Activated CD4-positive, alpha-beta T cell treated with anti-CD3 and anti-CD28 coated beads for 36 hours (primary cell): ENCODE measurements around the gene CMIP. TPM values are rescaled to one million over a fixed set of nuclear protein-coding genes. Genes with fewer than 3 reads are reported as not detected.
A peak's percentile ranks its signal among the peaks of the same experiment; 100 is the strongest.
"Not testable (repeated sequence)": the region's sequence is repeated elsewhere in the genome, so short reads cannot be mapped to it uniquely, and the experiment has no call there.

Experiments used
- ATAC-seq: fragments of 200-7000 bp; cut with Tn5 transposase; one replicate; pipeline ENCODE4 v1.10.0; 2021; ENCODE audit warnings: mild to moderate bottlenecking, moderate library complexity
- CTCF ChIA-PET: fragments of 350-600 bp; sonication (Branson Sonifier 250); formaldehyde crosslinking; loops from one replicate; lab custom pipeline; 2021; ENCODE audit warnings: antibody characterized with exemption; lab: Charles Lee
- POLR2A ChIA-PET: fragments of 350-600 bp; sonication (Branson Sonifier 250); formaldehyde crosslinking; loops from one replicate; lab custom pipeline; 2021; ENCODE audit warnings: antibody characterized with exemption, inconsistent platforms; lab: Charles Lee
- DNase-seq: peaks from one replicate; pipeline ENCODE4 v3.0.0-alpha.2; 2020
- H3K27ac Mint-ChIP-seq: one replicate; pipeline ENCODE4 v1.8.0; 2021; ENCODE audit warnings: mixed read lengths
- H3K27me3 Mint-ChIP-seq: one replicate; pipeline ENCODE4 v1.8.0; 2021; ENCODE audit warnings: mixed read lengths
- H3K36me3 Mint-ChIP-seq: one replicate; pipeline ENCODE4 v1.8.0; 2021; ENCODE audit warnings: low read depth, mixed read lengths
- H3K4me1 Mint-ChIP-seq: one replicate; pipeline ENCODE4 v1.8.0; 2021; ENCODE audit warnings: mixed read lengths
- H3K4me3 Mint-ChIP-seq: one replicate; pipeline ENCODE4 v1.8.0; 2021; ENCODE audit warnings: mild to moderate bottlenecking, moderate library complexity, mixed read lengths
- H3K9me3 Mint-ChIP-seq: one replicate; pipeline ENCODE4 v1.8.0; 2021; ENCODE audit warnings: low read depth, mixed read lengths
- intact Hi-C, 2 experiments: fragments of 100-400 bp; cut with DNase I in 1 of 2; cut with micrococcal nuclease in 1 of 2; formaldehyde crosslinking; loops; one replicate each; pipeline versions ENCODE4 v1.14.2 to v1.15.1; 2022 to 2024; cut with DNase I, micrococcal nuclease
- total RNA-seq, 2 experiments: library from RNA; stranded (reverse); gene quantifications; one replicate each; pipeline ENCODE4 v1.2.3, GENCODE V29; 2021

CMIP gene
- 10 to 100 TPM; 39.1 to 40.3 TPM for total RNA-seq

- H3K27me3 Mint-ChIP-seq = no peaks in the 10 kb centered on the region
- peak; percentile 89 for DNase-seq
- peak within 1 kb of the TSS; percentile 93 for H3K27ac Mint-ChIP-seq
- peak; percentile 73 for ATAC-seq
- ChIA-PET CTCF (no interaction called here), POLR2A (no interaction called here)
- intact Hi-C loops = loop anchor here (1.0 to 5.0 kb wide), 10 partner anchors 124 to 1842 kb away; partner anchors contain the start of genes GAN (in 2 of the 2), C16orf46 (in 1 of the 2), CENPN (in 1 of the 2) and CMC2 (in 1 of the 2)
- H3K9me3 Mint-ChIP-seq = no peaks in the 10 kb centered on the region
- peak within 1 kb of the TSS; percentile 96 for H3K4me3 Mint-ChIP-seq
- H3K4me1 Mint-ChIP-seq = peaks cover 34% of the 10 kb centered on the region
- peaks cover 5% of the 10 kb centered on the region for H3K36me3 Mint-ChIP-seq
Measured at GRCh38 chr16:81444448-81445121, at the start of gene CMIP. CMIP (plus strand) TSS chr16:81444808.

GRCh38 chr16:81394966-81395655, 49.5 kb upstream of the CMIP start:
- H3K27me3 Mint-ChIP-seq = no peaks in the 10 kb centered on the region
- intact Hi-C loops = no loop called here
- DNase-seq (no peak), ATAC-seq (no peak)
- ChIA-PET POLR2A (no interaction called here), CTCF (no interaction called here)
- H3K36me3 Mint-ChIP-seq = peaks cover 10% of the 10 kb centered on the region
- H3K27ac Mint-ChIP-seq = no peak overlapping the region
- H3K9me3 Mint-ChIP-seq = no peaks in the 10 kb centered on the region
- no peak overlapping the region for H3K4me3 Mint-ChIP-seq
- no peaks in the 10 kb centered on the region for H3K4me1 Mint-ChIP-seq

- intact Hi-C loops = no loop called here
- ChIA-PET CTCF (no interaction called here), POLR2A (no interaction called here)
- no peak for DNase-seq
- ATAC-seq = no peak
- Mint-ChIP-seq H3K9me3 (no peaks in the 10 kb centered on the region), H3K4me1 (no peaks in the 10 kb centered on the region), H3K4me3 (no peak overlapping the region), H3K36me3 (no peaks in the 10 kb centered on the region), H3K27ac (no peak overlapping the region), H3K27me3 (no peaks in the 10 kb centered on the region)
Measured at GRCh38 chr16:81397058-81397878, 47.3 kb upstream of the CMIP start.

DNA sequence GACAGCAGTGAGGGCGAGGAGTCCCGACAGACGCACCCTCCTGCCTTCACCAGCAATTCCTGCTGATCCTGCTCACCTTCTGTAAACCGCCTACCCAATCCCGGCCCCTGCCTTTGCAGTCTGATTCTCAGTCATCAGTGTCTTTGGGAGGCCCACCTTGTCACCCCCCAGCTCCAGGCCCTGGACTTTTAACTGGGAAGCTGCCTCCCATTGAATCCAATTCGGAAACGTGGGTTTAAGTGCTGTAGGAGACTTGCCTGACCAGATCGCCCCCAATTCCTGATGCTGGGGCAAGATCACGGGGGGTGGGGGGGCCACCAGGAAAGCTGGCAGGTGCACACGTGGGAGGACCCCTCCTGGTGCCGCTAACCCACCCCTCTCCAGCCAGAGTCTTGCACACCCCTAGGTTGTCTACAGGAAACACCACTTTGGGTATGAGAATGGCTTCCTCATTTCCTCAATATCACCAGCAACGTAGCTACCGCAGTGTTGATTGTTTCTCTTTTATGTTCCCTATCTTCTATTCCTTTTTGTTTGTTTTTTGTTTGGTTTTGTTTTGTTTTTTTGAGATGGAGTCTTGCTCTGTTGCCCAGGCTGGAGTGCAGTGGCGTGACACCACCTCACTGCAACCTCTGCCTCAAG, 46.6 kb upstream of the CMIP start:
- Mint-ChIP-seq H3K9me3 (no peaks in the 10 kb centered on the region), H3K4me1 (no peaks in the 10 kb centered on the region), H3K27me3 (peaks cover 1% of the 10 kb centered on the region), H3K27ac (no peak overlapping the region), H3K4me3 (no peak overlapping the region), H3K36me3 (no peaks in the 10 kb centered on the region)
- ChIA-PET POLR2A (no interaction called here), CTCF (interaction anchor here (1.0 kb wide), 1 partner anchor 325 kb away, joined by 4 read pairs; no protein-coding TSS in a partner anchor)
- intact Hi-C loops = no loop called here
- no peak for ATAC-seq
- DNase-seq = no peak

DNA sequence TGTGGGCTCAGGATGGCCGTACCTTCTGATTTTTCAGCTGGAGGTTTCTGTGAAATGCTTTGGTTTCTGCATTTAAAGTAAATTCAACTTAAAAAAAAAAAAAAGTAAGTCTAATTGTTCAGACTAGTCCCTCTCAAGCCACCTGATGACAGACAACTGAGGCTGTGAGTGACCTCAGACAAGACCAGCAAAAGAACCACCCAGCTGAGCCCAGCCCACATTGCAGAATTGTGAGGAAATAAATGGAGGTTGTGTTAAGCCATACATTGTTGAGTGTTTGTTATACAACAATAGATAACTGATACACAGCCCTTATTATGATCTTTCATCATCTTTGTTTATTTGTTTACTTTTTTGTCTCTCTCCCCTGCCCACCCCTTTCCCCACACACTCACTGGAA, 44.7 kb upstream of the CMIP start:
- no peaks in the 10 kb centered on the region for H3K36me3 Mint-ChIP-seq
- peaks cover 1% of the 10 kb centered on the region for H3K27me3 Mint-ChIP-seq
- DNase-seq (no peak), ATAC-seq (no peak)
- H3K4me3 Mint-ChIP-seq = no peak overlapping the region
- CTCF ChIA-PET = interaction anchor here (0.8 to 1.6 kb wide), 2 partner anchors 13 to 325 kb away, joined by 3 to 8 read pairs; no protein-coding TSS in a partner anchor
- intact Hi-C loops = loop anchor here in 1 of 2 experiments (5.0 kb wide), 2 partner anchors 222 to 337 kb away; no protein-coding TSS in a partner anchor
- H3K4me1 Mint-ChIP-seq = no peaks in the 10 kb centered on the region
- POLR2A ChIA-PET = no interaction called here
- H3K27ac Mint-ChIP-seq = no peak overlapping the region
- H3K9me3 Mint-ChIP-seq = no peaks in the 10 kb centered on the region

DNA sequence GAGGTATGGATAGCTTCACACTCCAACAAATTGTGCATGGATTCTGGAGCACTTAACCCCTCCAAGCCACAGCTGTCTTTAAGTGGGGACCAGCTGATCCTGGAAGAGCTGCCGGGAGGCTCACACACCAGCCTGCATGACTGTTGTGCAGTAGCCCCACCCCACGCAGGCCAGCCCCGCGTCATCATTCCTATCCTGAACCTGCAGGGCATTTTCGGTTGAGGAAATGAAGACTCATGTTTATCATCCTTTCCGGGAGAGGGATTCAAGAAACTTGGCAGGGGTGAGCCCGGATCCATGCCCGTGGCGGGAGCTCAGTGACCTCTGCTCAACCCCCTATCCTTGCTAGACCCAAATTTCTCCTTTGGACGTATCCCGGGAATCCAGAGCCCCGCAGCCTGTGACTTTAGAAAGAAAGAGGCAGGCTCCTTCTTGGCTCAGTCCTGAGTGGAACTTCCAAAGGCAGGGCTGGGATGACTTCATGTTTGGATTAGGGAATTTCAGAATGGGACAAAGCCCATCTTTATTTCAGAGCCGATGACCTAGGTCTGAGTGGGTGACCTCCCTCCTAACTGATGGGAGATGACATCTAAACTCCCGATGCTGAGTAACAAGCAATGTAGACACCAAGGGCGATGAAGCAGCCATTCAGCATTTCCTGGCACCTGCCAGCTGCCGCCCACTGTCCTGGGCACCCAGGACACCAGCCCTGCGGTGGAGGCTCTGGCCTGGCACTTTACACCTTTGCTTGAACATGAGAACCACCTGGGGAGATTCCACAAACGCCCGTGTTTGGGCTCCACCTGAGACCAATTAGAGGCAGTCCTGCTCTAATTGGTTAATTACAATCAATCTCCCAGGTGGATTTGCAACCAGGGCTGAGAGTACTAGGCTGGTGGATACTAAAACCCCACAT, 43.3 kb upstream of the CMIP start:
- no peak for DNase-seq
- intact Hi-C loops = loop anchor here in 1 of 2 experiments (5.0 kb wide), 2 partner anchors 221 to 336 kb away; no protein-coding TSS in a partner anchor
- Mint-ChIP-seq H3K4me3 (no peak overlapping the region), H3K4me1 (no peaks in the 10 kb centered on the region), H3K9me3 (no peaks in the 10 kb centered on the region), H3K27me3 (peaks cover 1% of the 10 kb centered on the region), H3K27ac (no peak overlapping the region), H3K36me3 (no peaks in the 10 kb centered on the region)
- ChIA-PET POLR2A (no interaction called here), CTCF (interaction anchor here (0.5 to 1.6 kb wide), 10 partner anchors 11 to 323 kb away, joined by 3 to 8 read pairs (median 3); no protein-coding TSS in a partner anchor)
- ATAC-seq = no peak

- CTCF ChIA-PET = interaction anchor here (0.6 to 2.7 kb wide), 18 partner anchors 14 to 340 kb away, joined by 3 to 20 read pairs (median 4); no protein-coding TSS in a partner anchor
- Mint-ChIP-seq H3K9me3 (no peaks in the 10 kb centered on the region), H3K36me3 (no peaks in the 10 kb centered on the region), H3K4me3 (no peak overlapping the region), H3K4me1 (no peaks in the 10 kb centered on the region), H3K27me3 (peaks cover 1% of the 10 kb centered on the region), H3K27ac (no peak overlapping the region)
- POLR2A ChIA-PET = interaction anchor here (0.6 kb wide), 1 partner anchor 76 kb away, joined by 3 read pairs; no protein-coding TSS in a partner anchor
- no peak for DNase-seq
- intact Hi-C loops = loop anchor here (1.0 to 5.0 kb wide), 7 partner anchors 36 to 335 kb away; no protein-coding TSS in a partner anchor
- ATAC-seq = no peak
Measured at GRCh38 chr16:81403208-81403600, 41.4 kb upstream of the CMIP start.

- DNase-seq = peak; percentile 92
- POLR2A ChIA-PET = interaction anchor here (0.6 kb wide), 2 partner anchors 21 to 77 kb away, joined by 3 to 4 read pairs; no protein-coding TSS in a partner anchor
- CTCF ChIA-PET = interaction anchor here (0.6 to 2.7 kb wide), 29 partner anchors 10 to 333 kb away, joined by 3 to 20 read pairs (median 3); no protein-coding TSS in a partner anchor
- Mint-ChIP-seq H3K4me1 (no peaks in the 10 kb centered on the region), H3K9me3 (no peaks in the 10 kb centered on the region), H3K36me3 (no peaks in the 10 kb centered on the region), H3K27me3 (peaks cover 1% of the 10 kb centered on the region), H3K27ac (no peak overlapping the region), H3K4me3 (no peak overlapping the region)
- peak; percentile 98 for ATAC-seq
- intact Hi-C loops = loop anchor here (1.0 to 5.0 kb wide), 7 partner anchors 37 to 335 kb away; no protein-coding TSS in a partner anchor
Measured at GRCh38 chr16:81403601-81404391, 40.8 kb upstream of the CMIP start.

DNA sequence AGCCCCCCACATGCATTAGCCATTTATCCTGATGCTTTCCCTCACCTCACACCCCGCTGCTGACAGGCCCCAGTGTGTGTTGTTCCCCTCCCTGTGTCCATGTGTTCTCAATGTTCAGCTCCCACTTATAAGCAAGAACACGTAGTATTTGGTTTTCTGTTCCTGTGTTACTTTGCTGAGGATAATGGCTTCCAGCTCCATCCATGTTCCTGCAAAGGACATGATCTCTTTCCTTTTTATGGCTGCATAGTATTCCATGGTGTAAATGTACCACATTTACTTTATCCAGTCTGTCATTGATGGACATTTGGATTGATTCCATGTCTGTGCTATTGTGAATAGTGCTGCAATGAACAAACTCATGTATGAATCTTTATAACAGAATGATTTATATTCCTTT, 39.6 kb upstream of the CMIP start:
- H3K4me3 Mint-ChIP-seq, intact Hi-C loops, H3K27me3 Mint-ChIP-seq, H3K27ac Mint-ChIP-seq, H3K36me3 Mint-ChIP-seq, H3K4me1 Mint-ChIP-seq, POLR2A ChIA-PET, DNase-seq, H3K9me3 Mint-ChIP-seq, ATAC-seq: not testable (repeated sequence)
- CTCF ChIA-PET = interaction anchor here (0.6 to 2.5 kb wide), 7 partner anchors 12 to 331 kb away, joined by 3 to 20 read pairs (median 4); no protein-coding TSS in a partner anchor
